ENCODE measurements around the gene LEMD3.

DNA sequence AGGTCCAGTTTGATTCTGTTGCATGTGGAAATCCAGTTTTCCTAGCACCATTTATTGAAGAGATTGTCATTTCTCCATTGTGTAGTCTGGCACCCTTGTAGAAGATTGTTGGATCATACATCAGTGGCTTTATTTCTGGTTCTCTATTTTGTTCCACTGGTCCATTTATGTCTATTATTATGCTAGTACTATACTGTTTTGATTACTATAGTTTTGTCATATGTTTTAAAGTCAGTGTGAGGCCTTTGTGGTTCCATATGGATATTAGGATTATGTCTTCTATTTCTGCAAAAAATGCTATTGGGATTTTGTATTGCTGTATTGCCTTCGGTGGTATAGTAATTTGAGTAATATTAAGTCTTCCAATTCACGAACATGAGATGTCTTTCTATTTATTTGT is 51.4 kb downstream of the LEMD3 start:
- TF ChIP-seq POLR2AphosphoS5 (IDR thresholded peaks at IDR 0.05), result no peak
- no peak for TF ChIP-seq CTCF (IDR thresholded peaks at IDR 0.05)
- no peak for TF ChIP-seq POLR2A (IDR thresholded peaks at IDR 0.05)

Measured in prostate gland (tissue), 2 donors.